ENCODE measurements around the gene EML2. TPM values are rescaled to one million over a fixed set of nuclear protein-coding genes. Genes with fewer than 3 reads are reported as not detected.
"Not testable (repeated sequence)": the region's sequence is repeated elsewhere in the genome, so short reads cannot be mapped to it uniquely, and the experiment has no call there.

Gene EML2
- total RNA-seq, 1 donor from 2014 or later = 97.7 TPM

GRCh38 chr19:45615795-45616703 is 23.1 kb downstream of the EML2 start:
- no peak overlapping the region for H3K4me3 Mint-ChIP-seq
- peaks cover 80% of the 10 kb centered on the region for H3K36me3 Mint-ChIP-seq (ENCODE audit: low read depth)
- no peaks in the 10 kb centered on the region for H3K27me3 Mint-ChIP-seq
- no peak for TF ChIP-seq CTCF (IDR thresholded peaks at IDR 0.05)
- ATAC-seq (ENCODE audit: low read depth) = peak; percentile 97
- DNase-seq = peak; percentile 53
- H3K9me3 Mint-ChIP-seq = no peaks in the 10 kb centered on the region
- intact Hi-C loops (cut with micrococcal nuclease) = no loop called here
- ChIA-PET POLR2A (interaction anchor here (0.6 to 2.3 kb wide), 6 partner anchors 26 to 810 kb away, joined by 3 to 11 read pairs (median 6); partner anchors contain the start of genes OPA3 and SNRPD2), CTCF (interaction anchor here (1.4 kb wide), 1 partner anchor 177 kb away, joined by 3 read pairs; no protein-coding TSS in a partner anchor)
- H3K27ac Mint-ChIP-seq = no peak overlapping the region
- H3K4me1 Mint-ChIP-seq = peaks cover 11% of the 10 kb centered on the region

- DNase-seq; H3K9me3 Mint-ChIP-seq; H3K27me3 Mint-ChIP-seq; ATAC-seq (ENCODE audit: low read depth); H3K4me3 Mint-ChIP-seq; H3K27ac Mint-ChIP-seq; intact Hi-C loops (cut with micrococcal nuclease): not testable (repeated sequence)
- ChIA-PET CTCF (interaction anchor here (1.4 kb wide), 1 partner anchor 176 kb away, joined by 3 read pairs; no protein-coding TSS in a partner anchor), POLR2A (interaction anchor here (0.6 to 2.3 kb wide), 3 partner anchors 16 to 809 kb away, joined by 5 to 6 read pairs (median 6); no protein-coding TSS in a partner anchor)
- Mint-ChIP-seq H3K4me1 (peaks cover 11% of the 10 kb centered on the region), H3K36me3 (ENCODE audit: low read depth) (peaks cover 77% of the 10 kb centered on the region)
Observed at GRCh38 chr19:45615056-45615455, 24.1 kb downstream of the EML2 start.

- intact Hi-C loops (cut with micrococcal nuclease) = no loop called here
Observed at GRCh38 chr19:45613926-45614725, 25.1 kb downstream of the EML2 start.

GRCh38 chr19:45608948-45609347 is 30.2 kb downstream of the EML2 start:
- TF ChIP-seq CTCF (IDR thresholded peaks at IDR 0.05) = no peak
- Mint-ChIP-seq H3K27me3 (no peaks in the 10 kb centered on the region), H3K27ac (no peak overlapping the region), H3K4me1 (peaks cover 10% of the 10 kb centered on the region), H3K4me3 (no peak overlapping the region), H3K36me3 (ENCODE audit: low read depth) (peaks cover 43% of the 10 kb centered on the region), H3K9me3 (peaks cover 5% of the 10 kb centered on the region)
- ChIA-PET CTCF (no interaction called here), POLR2A (no interaction called here)
- ATAC-seq (ENCODE audit: low read depth) (no peak), DNase-seq (no peak)
- intact Hi-C loops (cut with micrococcal nuclease) = no loop called here

More at GRCh38 chr19:45613926-45614725, 25.1 kb downstream of the EML2 start:
- H3K27me3 Mint-ChIP-seq = no peaks in the 10 kb centered on the region
- ChIA-PET POLR2A (interaction anchor here (0.5 to 2.3 kb wide), 4 partner anchors 28 to 103 kb away, joined by 4 to 12 read pairs (median 6); partner anchors contain the start of gene OPA3), CTCF (interaction anchor here (1.4 to 2.1 kb wide), 3 partner anchors 28 to 175 kb away, joined by 3 to 4 read pairs (median 4); no protein-coding TSS in a partner anchor)
- no peak for TF ChIP-seq CTCF (IDR thresholded peaks at IDR 0.05)
- H3K36me3 Mint-ChIP-seq (ENCODE audit: low read depth) = peaks cover 78% of the 10 kb centered on the region
- H3K27ac Mint-ChIP-seq = peak overlapping the region; percentile 71
- peak; percentile 47 for ATAC-seq (ENCODE audit: low read depth)
- no peak for DNase-seq
- peaks cover 11% of the 10 kb centered on the region for H3K4me1 Mint-ChIP-seq
- peaks cover under 1% of the 10 kb centered on the region for H3K9me3 Mint-ChIP-seq
- no peak overlapping the region for H3K4me3 Mint-ChIP-seq

All from activated B cell treated with CpG ODN at 0.5 μM for 24 hours (primary cell).